Fibroblast of skin of right quadriceps (primary cell): ENCODE data around the gene ANKRD2.
"Not testable (repeated sequence)": the region's sequence is repeated elsewhere in the genome, so short reads cannot be mapped to it uniquely, and the experiment has no call there.

Experiments
- DNase-seq: peaks from one replicate; pipeline ENCODE4 v3.0.0-alpha.2; 2013

ANKRD2 gene

DNA sequence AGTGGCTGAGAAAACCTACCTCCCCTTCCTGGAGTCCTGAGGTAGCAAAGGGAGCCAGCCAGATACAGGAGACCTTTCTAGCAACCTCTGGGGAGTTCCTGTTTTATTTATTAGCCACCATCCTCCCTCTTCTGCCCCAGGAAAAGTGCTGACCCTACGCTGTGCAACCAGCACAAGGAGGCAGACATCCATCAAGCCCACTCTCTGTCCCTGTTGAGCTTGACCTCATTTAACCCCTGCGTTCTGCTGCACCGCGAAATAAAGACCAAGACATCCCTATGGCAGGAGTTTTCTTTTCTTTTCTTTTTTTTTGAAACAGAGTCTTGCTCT, 25.3 kb upstream of the ANKRD2 start:
- no peak for DNase-seq

DNA sequence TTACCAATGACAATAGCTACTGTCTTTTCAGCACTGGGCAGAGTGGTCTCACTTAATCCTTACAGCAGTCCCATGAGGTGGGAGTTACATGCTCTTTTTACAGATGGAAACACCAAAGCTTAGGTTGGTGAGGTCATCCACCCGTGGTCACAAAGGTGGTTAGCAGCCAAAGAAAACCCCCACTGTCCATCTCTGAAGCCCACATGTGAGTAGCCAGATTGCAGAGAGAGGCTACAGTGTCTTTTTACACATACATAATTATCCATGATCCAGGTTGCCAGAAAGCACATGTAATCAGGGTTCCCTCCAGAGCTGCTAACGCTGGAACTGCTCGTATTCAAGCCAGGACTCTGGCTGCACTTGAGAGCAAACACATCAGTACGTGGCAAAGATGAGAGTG, 24.6 kb upstream of the ANKRD2 start:
- peak; percentile 14 for DNase-seq

DNA sequence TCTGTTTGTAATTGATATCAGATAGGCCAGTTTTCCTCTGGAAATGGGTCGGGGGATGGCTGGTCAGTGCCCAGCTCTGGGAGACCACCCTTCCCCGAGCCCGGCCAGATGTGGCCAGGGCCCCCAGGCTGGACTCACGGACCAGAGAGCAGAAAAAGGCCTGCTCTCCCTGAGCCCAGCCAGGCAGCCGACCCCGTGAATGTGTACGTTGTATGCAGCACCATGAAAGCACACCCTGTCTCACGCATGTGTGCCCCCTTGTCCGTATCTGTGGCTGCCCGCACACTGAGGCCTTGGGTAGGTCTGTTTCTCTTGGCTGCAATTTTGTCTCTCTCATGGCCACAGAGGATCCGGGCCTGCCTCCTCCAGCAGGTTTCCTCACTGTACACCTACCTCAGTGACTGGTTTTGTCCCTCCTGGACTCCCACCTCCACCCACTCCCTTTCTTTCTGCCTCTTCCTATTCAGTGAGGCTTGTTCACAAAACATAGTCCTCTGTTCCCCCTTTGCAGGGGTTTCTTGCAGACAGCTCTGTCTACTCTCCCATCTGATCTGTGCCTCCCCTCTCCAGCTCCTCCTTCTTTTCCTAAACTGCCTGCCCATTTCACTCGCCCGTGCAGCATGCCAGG, 23.6 kb upstream of the ANKRD2 start:
- DNase-seq: no peak

DNA sequence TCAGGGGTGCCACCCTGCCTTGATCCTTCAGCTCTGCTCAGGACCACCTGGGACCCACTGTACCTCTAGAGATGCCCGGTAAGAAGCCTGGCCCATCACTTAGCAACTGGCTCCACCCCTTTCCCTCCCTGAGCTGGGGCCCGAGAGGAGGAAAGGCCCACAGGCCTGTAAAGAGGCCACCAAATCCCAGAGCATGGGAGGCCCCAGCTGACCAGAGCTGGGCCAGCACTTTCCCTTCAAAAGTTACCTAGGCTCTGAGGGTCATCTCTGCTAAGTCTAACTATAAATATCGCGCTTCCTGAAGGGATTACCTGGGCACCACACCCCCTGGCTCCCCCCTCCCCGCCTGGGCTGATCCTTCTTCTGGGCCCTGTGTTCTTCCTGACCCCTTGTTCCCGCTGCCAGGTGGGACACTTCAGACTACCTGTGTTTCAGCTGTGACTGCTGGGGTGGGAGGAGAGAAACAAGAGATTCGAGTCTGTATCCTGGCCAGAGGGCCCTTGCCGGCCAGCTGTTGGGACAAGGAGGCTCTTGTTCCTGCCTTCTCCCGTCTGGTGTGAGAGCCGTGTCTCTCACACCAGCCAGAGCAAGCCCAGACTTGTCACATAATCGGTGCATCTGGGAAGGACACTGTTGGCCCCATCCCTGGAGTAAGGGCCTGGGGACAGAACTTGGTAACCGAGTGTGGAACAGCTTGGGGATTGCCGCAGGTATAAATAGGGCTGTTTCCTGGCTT, 22.8 kb upstream of the ANKRD2 start:
- no peak for DNase-seq

DNA sequence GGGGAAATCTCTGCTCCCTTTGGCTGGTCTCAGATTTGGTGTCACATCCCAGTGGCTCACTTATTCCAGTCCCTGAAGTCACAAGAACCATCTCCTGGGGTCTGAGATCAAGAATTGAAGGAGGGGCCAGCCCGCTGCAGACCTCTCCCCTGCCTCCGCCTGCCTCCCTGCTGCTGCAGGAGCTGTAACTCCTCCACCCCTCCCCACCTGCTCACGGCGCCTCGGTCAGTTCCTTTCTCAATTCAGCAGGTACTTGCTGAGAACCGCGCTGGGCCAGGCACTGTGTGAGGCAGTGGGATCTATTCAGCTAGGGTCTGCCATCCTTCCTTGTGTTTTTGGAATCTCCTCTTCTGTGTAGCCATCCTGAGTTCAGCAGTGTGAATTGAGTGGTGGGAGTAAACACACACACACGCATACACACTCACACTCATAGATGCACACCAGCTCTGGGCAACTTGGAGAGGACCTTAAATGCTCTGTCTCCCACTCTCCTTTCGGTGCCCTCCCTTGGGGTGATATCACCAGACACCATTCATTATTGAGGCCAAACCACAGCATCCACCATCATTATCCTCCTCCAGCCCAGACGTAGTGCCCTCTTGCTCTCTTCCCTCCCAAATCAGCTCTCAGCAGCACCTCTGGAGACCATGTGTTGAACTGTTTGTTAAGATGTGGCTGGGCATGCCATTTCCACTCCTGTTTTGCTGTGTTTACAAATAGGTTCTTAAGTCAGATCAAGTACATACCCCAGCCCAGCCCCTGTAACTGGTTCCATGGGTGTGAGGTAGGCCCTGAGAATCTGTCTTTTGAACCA, 22.0 kb upstream of the ANKRD2 start:
- DNase-seq: no peak

DNA sequence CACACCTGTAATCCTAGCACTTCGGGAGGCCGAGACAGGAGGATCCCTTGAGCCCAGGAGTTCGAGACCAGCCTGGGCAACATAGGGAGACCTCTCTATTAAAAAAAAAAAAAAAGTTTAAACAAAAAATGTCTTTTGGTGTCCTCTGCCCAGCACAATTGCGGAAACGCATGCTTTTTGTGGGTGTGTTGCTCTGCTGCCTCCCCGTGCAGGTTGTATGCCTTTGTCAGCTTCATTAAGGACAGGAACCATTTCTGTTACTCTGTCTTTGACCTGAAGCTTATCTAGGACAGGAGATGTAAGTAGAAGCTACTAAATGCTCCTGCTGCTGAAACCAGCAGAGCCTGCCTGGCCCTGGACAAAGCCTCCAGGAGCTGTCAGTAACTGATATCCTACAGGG, 21.3 kb upstream of the ANKRD2 start:
- DNase-seq: no peak

DNA sequence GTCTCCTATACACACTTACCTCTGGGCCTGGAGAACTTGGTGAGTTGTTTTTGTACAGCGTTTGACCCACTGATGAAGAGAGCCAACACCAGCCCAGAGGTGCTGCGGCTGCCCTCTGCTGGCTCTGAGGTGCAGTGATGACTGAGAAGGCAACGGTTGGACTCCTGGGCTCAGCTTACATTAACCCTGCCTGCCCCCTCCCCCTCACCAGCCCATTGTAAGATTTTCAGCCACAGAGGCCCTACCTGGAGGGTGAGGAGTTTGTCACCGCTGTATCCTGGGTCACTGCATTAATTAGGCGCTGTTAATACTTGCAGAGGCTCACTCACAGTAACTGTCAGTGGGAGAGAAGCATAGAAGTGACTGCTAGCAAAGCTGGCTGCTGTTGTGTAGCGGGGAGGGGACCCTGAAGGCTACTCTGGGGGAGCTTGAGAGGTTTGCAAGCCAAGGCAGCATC, 19.0 kb upstream of the ANKRD2 start:
- peak; percentile 66 for DNase-seq

DNA sequence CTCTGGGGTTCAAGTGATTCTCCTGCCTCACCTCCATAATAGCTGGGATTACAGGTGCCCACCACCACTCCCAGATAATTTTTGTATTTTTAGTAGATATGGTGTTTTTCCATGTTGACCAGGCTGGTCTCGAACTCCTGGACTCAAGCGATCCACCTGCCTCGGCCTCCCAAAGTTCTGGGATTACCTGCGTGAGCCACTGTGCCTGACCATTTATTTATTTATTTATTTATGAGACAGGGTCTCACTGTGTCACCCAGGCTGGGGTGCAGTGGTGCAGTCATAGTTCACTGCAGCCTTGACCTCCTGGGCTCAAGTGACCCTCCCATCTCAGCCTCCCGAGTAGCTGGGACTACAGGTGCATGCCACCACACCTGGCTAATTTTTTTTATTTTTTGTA, 18.2 kb upstream of the ANKRD2 start:
- DNase-seq: not testable (repeated sequence)

DNA sequence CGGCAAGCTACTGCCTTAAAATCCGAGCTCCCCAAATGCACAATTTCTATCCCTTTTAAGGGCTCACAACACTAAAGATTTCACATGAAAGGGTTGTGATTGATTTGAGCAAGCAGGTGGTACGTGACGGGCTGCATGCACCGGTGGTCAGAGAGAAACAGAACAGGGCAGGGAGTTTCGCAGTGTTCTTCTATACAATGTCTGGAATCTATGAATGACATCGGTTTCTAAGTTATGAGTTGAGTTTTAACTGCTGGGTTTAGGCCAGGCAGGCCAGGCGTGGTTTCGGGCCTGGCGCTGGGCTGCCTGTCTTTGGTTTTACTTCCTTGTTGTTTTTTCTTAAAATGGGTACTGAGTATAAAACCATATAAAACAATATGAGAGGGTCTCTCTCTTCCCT, 17.0 kb upstream of the ANKRD2 start:
- DNase-seq: not testable (repeated sequence)

DNA sequence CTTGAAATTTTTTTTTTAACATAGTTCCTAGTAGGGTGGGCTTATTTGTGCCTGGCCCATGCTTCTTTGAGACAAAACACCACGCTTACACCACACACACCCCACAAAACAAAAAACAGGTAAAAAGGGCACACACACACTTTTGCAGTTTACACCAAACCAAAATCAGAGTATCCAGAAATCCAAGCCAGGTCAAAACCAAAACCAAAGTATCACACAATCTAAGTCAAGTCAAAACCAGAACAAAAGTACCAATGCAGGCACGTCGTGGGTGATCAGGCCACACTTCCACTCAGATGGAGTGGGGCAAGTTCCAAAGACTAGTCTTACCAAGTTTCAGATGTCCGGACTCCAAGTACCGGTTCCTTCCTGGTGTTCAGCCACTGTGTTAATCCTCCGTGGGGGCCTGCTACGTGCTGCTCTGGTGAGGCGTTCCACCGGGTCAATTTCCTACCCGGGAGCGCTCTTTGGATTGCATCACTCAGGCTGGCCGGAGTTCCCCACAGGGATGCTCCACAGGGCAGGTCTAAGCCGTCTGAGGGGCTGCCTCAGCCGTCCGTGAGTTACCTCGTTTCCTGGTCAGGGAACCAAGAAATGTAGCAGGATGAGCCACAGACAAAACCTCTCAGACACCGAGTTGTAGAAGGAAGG, 11.7 kb upstream of the ANKRD2 start:
- DNase-seq: not testable (repeated sequence)

DNA sequence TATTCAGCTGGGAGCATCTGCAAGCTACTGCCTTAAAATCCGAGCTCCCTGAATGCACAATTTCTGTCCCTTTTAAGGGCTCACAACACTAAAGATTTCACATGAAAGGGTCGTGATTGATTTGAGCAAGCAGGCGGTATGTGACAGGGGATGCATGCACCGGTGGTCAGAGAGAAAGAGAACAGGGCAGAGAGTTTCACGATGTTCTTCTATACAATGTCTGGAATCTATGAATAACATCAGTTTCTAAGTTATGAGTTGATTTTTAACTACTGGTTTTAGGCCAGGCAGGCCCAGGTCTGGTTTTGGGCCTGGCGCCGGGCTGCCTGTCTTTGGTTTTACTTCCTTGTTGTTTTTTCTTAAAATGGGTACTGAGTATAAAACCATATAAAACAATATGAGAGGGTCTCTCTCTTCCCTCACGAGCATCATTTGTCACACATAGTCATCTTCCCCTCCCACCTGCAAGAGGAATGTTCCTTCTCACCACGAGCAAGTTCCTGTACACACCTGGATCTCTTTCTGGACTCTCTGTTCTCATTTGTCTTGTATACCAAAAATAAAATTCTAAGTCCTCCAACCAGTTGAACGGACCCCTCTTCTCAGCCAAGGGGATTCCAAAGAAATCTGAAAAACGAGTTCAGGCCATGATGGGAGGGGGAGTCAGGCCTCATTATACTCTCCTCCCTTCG, 11.0 kb upstream of the ANKRD2 start:
- not testable (repeated sequence) for DNase-seq

DNA sequence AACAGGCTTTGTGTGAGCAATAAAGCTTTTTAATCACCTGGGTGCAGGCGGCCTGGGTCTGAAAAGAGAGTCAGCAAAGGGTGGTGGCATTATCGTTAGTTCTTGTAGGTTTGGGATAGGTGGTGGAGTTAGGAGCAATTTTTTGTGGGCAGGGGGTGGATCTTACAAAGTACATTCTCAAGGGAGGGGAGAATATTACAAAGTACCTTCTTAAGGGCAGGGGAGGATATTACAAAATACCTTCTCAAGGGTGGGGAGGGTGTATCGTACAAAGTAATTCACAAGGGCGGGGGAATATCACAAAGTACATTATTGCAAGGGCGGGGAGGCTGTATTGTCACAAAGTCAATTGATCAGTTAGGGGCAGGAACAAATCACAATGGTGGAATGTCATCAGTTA, 10.2 kb upstream of the ANKRD2 start:
- DNase-seq: not testable (repeated sequence)

DNA sequence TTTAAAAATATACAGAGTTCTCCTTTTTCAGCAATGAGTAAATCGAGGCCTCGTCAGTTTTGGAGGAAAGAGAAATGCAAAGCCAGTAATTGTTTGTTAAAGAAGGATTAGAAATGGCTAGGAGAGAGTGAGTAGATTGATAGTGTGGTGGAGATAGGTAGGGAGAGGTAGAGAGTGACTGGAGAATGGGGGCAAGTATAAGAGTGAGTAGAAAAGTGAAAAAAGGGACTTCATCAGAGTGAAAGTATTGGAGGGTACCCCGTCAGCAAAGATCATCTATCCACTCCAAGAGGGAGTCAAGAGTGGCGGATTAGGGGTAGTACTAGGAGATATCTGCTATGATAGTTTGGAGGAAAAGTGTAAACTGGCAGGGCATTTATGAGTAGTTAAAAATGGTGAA, 9.2 kb upstream of the ANKRD2 start:
- DNase-seq: no peak

DNA sequence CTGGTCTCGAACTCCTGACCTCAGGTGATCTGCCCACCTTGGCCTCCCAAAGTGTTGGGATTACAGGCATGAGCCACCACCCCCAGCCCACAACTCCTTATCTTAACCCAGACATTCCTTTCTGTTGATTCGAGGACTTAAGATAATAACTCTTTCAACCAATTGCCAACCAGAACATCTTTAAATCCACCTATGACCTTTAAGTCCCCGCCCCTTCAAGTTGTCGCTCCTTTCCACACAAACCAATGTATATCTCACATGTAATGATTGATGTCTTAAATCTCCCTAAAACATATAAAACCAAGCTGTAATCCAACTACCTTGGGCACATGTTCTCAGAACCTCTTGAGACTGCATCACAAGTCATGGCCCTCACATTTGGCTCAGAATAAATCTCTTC, 7.8 kb upstream of the ANKRD2 start:
- no peak for DNase-seq

DNA sequence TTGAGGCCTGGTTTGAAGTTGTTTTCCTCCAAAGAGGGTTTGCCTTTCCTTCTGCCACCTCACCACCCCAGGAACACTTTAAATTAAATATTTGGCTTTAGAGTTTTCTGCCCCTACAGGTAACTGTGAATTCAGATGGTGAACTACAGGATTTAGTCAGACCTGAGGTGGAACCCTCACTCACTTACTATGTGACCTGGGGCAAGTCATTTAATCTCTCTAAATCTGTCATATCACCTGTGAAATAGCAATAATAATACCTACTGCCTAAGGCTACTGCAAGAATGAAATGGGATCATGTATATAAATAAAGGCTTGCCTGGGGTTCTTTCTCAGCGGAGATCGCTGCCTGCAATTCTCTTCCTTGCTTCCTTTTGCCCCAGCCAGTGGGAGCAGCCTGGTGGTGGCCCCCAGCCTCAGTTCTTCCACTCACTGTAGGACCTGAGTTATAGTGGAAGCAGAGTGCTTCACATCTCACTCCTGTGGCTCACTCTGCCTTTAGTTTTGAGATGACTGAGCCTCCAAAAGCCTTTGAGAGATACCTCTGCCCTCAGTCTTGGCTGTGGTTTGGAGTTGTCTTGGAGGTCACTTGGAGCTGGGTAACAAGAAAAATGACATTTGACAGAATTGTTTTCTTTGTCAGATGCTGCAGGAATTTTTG, 6.1 kb upstream of the ANKRD2 start:
- DNase-seq: no peak

DNA sequence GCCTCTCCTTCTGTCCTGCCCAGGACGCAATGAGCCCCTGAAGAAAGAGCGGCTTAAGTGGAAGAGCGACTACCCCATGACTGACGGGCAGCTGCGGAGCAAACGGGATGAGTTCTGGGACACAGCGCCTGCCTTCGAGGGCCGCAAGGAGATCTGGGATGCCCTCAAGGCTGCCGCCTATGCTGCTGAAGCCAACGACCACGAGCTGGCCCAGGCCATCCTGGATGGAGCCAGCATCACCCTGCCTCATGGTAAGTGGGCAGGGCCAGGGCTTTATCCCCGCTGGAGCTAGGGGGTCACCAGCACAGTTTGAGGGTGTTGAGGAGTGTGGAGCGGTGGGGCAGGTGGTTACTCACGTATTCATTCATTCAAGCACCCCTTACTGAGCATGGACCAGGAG, 4.7 kb upstream of the ANKRD2 start:
- no peak for DNase-seq

DNA sequence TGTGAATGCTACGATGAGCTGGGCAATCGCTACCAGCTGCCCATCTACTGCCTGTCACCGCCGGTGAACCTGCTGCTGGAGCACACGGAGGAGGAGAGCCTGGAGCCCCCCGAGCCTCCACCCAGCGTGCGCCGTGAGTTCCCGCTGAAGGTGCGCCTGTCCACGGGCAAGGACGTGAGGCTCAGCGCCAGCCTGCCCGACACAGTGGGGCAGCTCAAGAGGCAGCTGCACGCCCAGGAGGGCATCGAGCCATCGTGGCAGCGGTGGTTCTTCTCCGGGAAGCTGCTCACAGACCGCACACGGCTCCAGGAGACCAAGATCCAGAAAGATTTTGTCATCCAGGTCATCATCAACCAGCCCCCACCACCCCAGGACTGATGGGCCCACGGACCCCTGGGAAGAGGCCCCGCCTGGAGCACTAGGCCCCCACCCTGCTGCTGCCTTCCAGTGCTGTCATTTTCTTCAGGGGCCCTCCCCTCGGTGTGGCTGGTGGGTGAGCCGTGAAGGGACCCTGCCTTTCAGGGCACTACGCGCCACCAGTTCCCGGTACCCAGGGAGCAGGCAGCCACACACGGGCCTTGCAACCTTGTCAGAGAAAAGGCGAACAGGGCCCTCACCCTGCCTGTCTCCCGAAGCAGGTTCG, 2.3 kb upstream of the ANKRD2 start:
- DNase-seq: no peak

DNA sequence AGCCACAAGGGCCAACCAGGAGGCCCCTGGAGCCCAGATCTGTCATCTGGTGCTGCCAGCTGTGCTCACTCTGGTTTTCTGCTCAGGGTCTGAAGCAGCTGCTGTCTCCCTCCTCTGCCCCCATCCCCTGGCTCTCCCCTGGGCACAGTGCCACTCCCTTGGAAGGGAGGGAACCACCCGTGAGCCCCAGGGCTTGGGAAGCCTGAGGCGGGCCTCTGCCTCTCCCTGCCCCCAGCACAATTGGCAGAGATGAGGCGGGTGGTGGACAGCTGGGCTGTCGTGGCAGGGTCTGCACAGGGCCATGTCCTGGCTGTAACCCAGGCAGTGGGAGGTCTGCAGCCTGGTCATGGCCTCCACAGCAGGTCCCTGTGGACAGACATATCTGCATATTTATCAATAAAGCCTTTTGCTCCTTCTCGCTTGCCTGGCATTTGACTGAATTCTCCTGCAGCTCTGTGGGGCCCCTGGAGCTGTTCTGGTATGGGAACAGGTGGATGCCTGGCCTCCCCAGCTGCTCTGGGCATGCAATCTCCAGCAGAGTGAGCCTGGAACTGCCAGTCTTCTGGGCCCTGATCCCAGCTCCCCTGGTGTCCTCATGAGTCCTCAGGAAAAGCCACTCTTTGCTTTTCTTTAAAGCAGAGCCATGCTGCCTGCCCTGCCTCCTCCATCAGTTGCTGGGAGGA, 1.6 kb upstream of the ANKRD2 start:
- no peak for DNase-seq

DNA sequence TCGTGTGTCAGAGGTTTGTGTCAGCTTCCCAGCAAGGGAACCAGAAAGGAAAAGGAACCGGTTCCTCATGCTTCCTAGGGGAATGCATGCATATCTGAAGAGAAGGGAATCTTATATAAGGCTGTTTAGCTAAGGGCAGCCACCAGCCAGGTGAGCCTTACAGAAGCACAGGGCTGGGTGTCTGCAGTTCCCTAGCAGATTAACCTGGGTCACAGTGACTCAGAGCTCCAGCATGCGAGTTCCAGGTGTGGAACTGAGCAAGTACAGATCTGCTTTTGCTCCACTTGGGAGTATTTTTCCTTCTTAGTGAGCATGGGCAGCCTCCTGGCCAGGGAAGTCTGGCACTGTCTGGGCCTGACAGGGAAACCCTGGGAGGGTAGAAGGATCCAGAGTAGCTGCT, 957 bp upstream of the ANKRD2 start:
- no peak for DNase-seq

DNA sequence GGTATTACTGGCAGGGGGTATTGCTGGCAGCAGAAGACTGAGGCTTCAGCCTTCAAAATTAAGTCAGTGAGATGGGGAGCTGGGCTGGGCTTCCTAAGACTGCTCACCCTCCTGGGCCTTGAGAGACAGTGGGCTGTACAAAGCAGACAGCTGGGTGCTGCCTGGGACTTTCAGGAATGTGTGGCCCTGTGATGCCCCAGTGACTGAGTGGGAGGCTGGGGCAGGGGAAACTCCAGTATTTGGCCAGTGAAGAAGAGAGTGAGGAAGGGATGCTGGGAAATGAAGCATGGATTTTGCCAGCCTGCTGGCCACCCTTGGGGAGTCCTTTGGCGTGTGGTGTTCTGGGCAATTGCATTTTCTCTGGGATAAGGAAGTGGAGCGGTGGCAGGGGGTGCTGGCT, 442 bp downstream of the ANKRD2 start:
- DNase-seq: no peak

DNA sequence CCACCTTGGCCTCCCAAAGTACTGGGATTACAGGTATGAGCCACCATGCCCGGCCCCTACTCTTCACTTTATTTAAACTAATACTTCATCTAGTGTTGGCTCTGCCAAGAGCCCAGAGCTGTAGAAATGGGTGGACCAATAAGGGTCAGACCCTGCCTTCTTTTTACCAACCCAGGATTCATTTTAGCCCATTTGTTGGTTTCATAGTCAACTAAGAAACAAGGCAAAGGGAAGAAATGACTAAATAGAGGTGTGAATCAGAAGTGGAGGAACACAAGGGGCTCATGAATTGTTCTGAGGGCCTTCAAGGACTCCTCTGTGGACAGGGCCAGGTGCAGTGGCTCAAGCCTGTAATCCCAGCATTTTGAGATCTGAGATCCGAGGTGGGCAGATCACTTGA, 1.1 kb downstream of the ANKRD2 start:
- no peak for DNase-seq
